ENCODE results near the gene SYCE1. TPM values are rescaled to one million over a fixed set of nuclear protein-coding genes. Genes with fewer than 3 reads are reported as not detected.

Gene SYCE1
- not detected in 2 replicates for total RNA-seq

GRCh38 chr10:133565441-133566294, at the start of gene SYCE1:
SYCE1 (minus strand) TSS chr10:133565583; CDS start chr10:133565529, 54 bp downstream.

GRCh38 chr10:133526957-133527588, 38.3 kb downstream of the SYCE1 start, which contains the start of gene CYP2E1:
CYP2E1 (plus strand) TSS chr10:133527363; CDS start chr10:133527396, 33 bp downstream.

Other genes starting within 250 kb of the SYCE1 start
- gene CALY, start 228.7 kb downstream of the SYCE1 start, total RNA-seq = 1.9 TPM in 1 of 2 replicates, not detected in the other
- not detected in 2 replicates for gene PRAP1, start 218.2 kb downstream of the SYCE1 start, total RNA-seq
- gene FUOM, start 207.6 kb downstream of the SYCE1 start, total RNA-seq = 34.9 and 46.0 TPM in 2 replicates
- gene ECHS1, start 192.2 kb downstream of the SYCE1 start, total RNA-seq = 85.7 and 93.0 TPM in 2 replicates
- 6.7 and 9.0 TPM in 2 replicates for gene PAOX, start 186.3 kb downstream of the SYCE1 start, total RNA-seq
- 38.7 and 50.0 TPM in 2 replicates for gene MTG1, start 171.4 kb downstream of the SYCE1 start, total RNA-seq
- gene SPRN, start 141.0 kb downstream of the SYCE1 start, total RNA-seq = 0.16 and 0.38 TPM in 2 replicates
- gene SCART1, start 111.6 kb downstream of the SYCE1 start, total RNA-seq = under 0.01 and 1.4 TPM in 2 replicates
- 0.16 and 0.38 TPM in 2 replicates for gene CYP2E1, start 38.2 kb downstream of the SYCE1 start, total RNA-seq
- not detected in 2 replicates for gene FRG2B, start 61.2 kb upstream of the SYCE1 start, total RNA-seq